Gastrocnemius medialis (tissue), 4 donors: ENCODE results near the gene TRIM63.

Source experiments
- POLR2A ChIP-seq, 2 donors: fragments of 450-650 bp; IDR thresholded peaks; one replicate each; pipeline ENCODE4 v1.6.1; 2017; ENCODE audit warnings: antibody characterized with exemption in 2 of 2, mild to moderate bottlenecking in 2 of 2, moderate library complexity in 2 of 2
- TF ChIP-seq, protein P1 (sequence below), 5 experiments: fragments of 450-650 bp in 3 of 5; fragments of 200-600 bp in 2 of 5; sonication (generic) in 2 of 5; IDR thresholded peaks in 4 of 5; conservative IDR thresholded peaks in 1 of 5; 1 replicate in 4 of 5; 2 replicates in 1 of 5; pipeline ENCODE4 v1.5.1; 2016 to 2019; ENCODE audit warnings: antibody characterized with exemption in 5 of 5, mild to moderate bottlenecking in 3 of 5, moderate library complexity in 3 of 5

DNA sequence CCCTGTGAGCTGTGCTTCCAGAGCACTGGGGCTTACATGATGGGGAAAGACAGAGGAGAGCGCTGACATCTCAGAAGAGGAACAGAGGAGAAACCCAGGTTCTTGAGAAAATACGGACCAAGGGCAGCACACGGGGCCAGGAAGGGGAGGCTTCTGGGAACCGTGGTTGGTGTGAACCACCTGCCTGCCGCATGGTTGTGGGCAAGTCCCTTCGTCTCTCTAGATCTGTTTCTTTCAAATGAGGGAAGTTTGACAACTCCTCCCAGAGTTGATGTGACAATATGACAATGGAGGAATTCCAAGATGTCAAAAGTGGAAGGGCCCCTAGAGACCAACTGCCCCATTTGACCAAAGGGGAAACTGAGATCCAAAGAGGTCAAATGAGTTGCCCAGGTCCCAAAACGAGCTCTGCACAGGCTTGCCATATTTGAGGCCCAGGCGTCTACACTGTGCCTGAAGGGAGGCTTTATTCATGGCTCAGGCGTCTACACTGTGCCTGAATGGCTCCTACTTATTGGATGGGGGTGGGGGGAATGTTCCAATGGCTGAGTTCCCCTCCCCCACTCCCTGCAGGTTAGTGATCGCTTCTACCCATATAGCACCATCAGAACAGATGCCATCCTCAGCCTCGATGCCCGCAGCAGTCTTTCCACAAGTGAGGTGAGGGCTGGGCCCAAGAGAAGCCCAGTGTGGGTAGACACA lies 34.6 kb downstream of the TRIM63 start:
- TF ChIP-seq, protein P1, sequence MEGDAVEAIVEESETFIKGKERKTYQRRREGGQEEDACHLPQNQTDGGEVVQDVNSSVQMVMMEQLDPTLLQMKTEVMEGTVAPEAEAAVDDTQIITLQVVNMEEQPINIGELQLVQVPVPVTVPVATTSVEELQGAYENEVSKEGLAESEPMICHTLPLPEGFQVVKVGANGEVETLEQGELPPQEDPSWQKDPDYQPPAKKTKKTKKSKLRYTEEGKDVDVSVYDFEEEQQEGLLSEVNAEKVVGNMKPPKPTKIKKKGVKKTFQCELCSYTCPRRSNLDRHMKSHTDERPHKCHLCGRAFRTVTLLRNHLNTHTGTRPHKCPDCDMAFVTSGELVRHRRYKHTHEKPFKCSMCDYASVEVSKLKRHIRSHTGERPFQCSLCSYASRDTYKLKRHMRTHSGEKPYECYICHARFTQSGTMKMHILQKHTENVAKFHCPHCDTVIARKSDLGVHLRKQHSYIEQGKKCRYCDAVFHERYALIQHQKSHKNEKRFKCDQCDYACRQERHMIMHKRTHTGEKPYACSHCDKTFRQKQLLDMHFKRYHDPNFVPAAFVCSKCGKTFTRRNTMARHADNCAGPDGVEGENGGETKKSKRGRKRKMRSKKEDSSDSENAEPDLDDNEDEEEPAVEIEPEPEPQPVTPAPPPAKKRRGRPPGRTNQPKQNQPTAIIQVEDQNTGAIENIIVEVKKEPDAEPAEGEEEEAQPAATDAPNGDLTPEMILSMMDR (IDR thresholded peaks at IDR 0.05 in 4 of 5, conservative IDR thresholded peaks at IDR 0.05 in 1 of 5): no peak
- no peak for TF ChIP-seq POLR2A (IDR thresholded peaks at IDR 0.05)
